GM12878 (cell line): ENCODE results near the gene C20orf202. TPM values are rescaled to one million over a fixed set of nuclear protein-coding genes. Genes with fewer than 3 reads are reported as not detected.

Experiments
- ATAC-seq: fragments of 200-7000 bp; cut with Tn5 transposase; 3 replicates; pipeline ENCODE4 v1.9.1; 2020; ENCODE audit warnings: mild to moderate bottlenecking, moderate library complexity
- Bru-seq: library from RNA; stranded (reverse); fragments of 400-500 nt; gene quantifications from one replicate; lab custom pipeline; 2021; lab: Mats Ljungman, UMichigan
- BruChase-seq, 2 experiments: library from RNA; stranded (reverse); fragments of 400-500 nt; gene quantifications; one replicate each; lab custom pipeline; 2021; lab: Mats Ljungman, UMichigan
- BruUV-seq: library from RNA; stranded (reverse); fragments of 400-500 nt; replicated peaks from 2 replicates; lab custom pipeline; 2021; lab: Mats Ljungman, UMichigan
- CTCF ChIA-PET: fragments of 300-600 bp; sonication (Branson Sonifier 250); formaldehyde crosslinking; extraction: SDS; loops from one replicate; lab custom pipeline; 2021; ENCODE audit warnings: inconsistent platforms; lab: Yijun Ruan, JAX
- POLR2A ChIA-PET: fragments of 350-600 bp; formaldehyde crosslinking; extraction: SDS; loops from one replicate; lab custom pipeline; 2021; ENCODE audit warnings: inconsistent platforms; lab: Charles Lee
- RAD21 ChIA-PET: fragments of 300-600 bp; sonication (Branson Sonifier 250); formaldehyde crosslinking; loops from one replicate; lab custom pipeline; 2023; ENCODE audit warnings: antibody characterized with exemption; ENCODE audit not compliant: unreplicated experiment; lab: Charles Lee
- SMC1A ChIA-PET: fragments of 300-600 bp; sonication (Branson Sonifier 250); formaldehyde crosslinking; loops from one replicate; lab custom pipeline; 2023; ENCODE audit not compliant: unreplicated experiment, uncharacterized antibody; lab: Charles Lee
- DNase-seq: peaks from one replicate; pipeline ENCODE4 v3.0.0-alpha.2; 2011; ENCODE audit warnings: low read depth, low spot score
- FAIRE-seq: peaks from 3 replicates; lab custom pipeline; 2011; peaks lifted over from hg19 to GRCh38; lab: Jason Lieb, UNC
- H2AFZ ChIP-seq: 2 replicates; pipeline ENCODE4 v1.6.0; 2011; ENCODE audit warnings: low read depth, low read length, control low read depth; ENCODE audit not compliant: control insufficient read depth
- H3K27ac ChIP-seq: 2 replicates; pipeline ENCODE4 v1.5.1; 2011; ENCODE audit warnings: control low read depth; ENCODE audit not compliant: control insufficient read depth, insufficient read depth
- H3K27me3 ChIP-seq, 2 experiments: replicated peaks in 1 of 2; 2 replicates each; pipeline versions ENCODE4 v1.6.0 to v1.6.1; 2011; ENCODE audit warnings: low read length in 1 of 2; ENCODE audit not compliant: control insufficient read depth in 2 of 2, insufficient read depth in 2 of 2
- H3K36me3 ChIP-seq, 2 experiments: 2 replicates each; pipeline ENCODE4 v1.5.1; 2011; ENCODE audit warnings: low read length in 1 of 2; ENCODE audit not compliant: control insufficient read depth in 2 of 2, insufficient read depth in 2 of 2
- H3K4me1 ChIP-seq: 2 replicates; pipeline ENCODE4 v1.6.1; 2011; ENCODE audit warnings: mild to moderate bottlenecking, low read length, moderate library complexity, mixed read lengths; ENCODE audit not compliant: control insufficient read depth, insufficient read depth
- H3K4me2 ChIP-seq: 2 replicates; pipeline ENCODE4 v1.6.0; 2011; ENCODE audit warnings: control low read depth; ENCODE audit not compliant: control insufficient read depth, insufficient read depth
- H3K4me3 ChIP-seq: fragments of 200-600 bp; sonication (generic); 2 replicates; pipeline ENCODE4 v1.5.1; 2016
- H3K79me2 ChIP-seq: 2 replicates; pipeline ENCODE4 v1.6.0; 2011; ENCODE audit warnings: low read length; ENCODE audit not compliant: control insufficient read depth, insufficient read depth
- H3K9ac ChIP-seq: 2 replicates; pipeline ENCODE4 v1.8.0; 2011; ENCODE audit warnings: low read length, control low read depth, mixed read lengths; ENCODE audit not compliant: control insufficient read depth, insufficient read depth
- H3K9me3 ChIP-seq: replicated peaks from 3 replicates; pipeline ENCODE4 v1.5.1; 2011; ENCODE audit warnings: mild to moderate bottlenecking, low read length; ENCODE audit not compliant: control insufficient read depth, insufficient read depth
- H4K20me1 ChIP-seq: 2 replicates; pipeline ENCODE4 v1.6.0; 2011; ENCODE audit not compliant: control insufficient read depth, insufficient read depth
- ATF2 ChIP-seq: IDR thresholded peaks from 2 replicates; pipeline ENCODE4 v1.6.1; 2012; ENCODE audit warnings: low read length, inconsistent platforms
- HSF1 ChIP-seq: fragments of 150-350 bp; IDR thresholded peaks from 2 replicates; pipeline ENCODE4 v1.6.1; 2014; ENCODE audit warnings: mild to moderate bottlenecking, low read depth, low read length
- NR2C2 ChIP-seq: IDR thresholded peaks from 2 replicates; pipeline ENCODE4 v1.6.1; 2011; ENCODE audit warnings: borderline replicate concordance, low read depth; ENCODE audit not compliant: control insufficient read depth, insufficient read length
- RELB ChIP-seq: fragments of 450-650 bp; IDR thresholded peaks from 2 replicates; pipeline ENCODE4 v1.6.1; 2017; ENCODE audit warnings: low read depth, mild to moderate bottlenecking, moderate library complexity
- WGBS: methylation state at CpG from one replicate; pipeline ENCODE4 v1.1.6; 2016; ENCODE audit warnings: low lambda C conversion rate; ENCODE audit not compliant: insufficient replicate concordance, insufficient coverage; ENCODE audit errors: missing lambda C conversion rate; 5-methylcytosine and 5-hydroxymethylcytosine counted together
- in situ Hi-C: fragments of 300-500 bp; cut with MboI; formaldehyde crosslinking; loops from 9 replicates; pipeline ENCODE4 v1.14.3; 2018; ENCODE audit warnings: mixed read lengths
- intact Hi-C: fragments of 100-400 bp; cut with micrococcal nuclease; formaldehyde crosslinking; loops from one replicate; pipeline ENCODE4 v1.14.2; 2022; ENCODE audit not compliant: unreplicated experiment
- long read RNA-seq, 2 experiments: library from polyadenylated mRNA; unstranded; transcript quantifications; one replicate each; pipeline ENCODE4 v2.0.0, GENCODE V29; 2019 to 2020
- polyA minus RNA-seq, 3 experiments: library from RNA; depleted of rRNA, polyadenylated mRNA; stranded (reverse); fragments of >200 nt; gene quantifications; 2 replicates each; pipeline ENCODE4 v1.2.3, GENCODE V29; 2011
- polyA plus RNA-seq, 11 experiments: library from polyadenylated mRNA; depleted of rRNA in 4 of 11; unstranded in 6 of 11; stranded (reverse) in 5 of 11; fragments of >200 nt; fragmentation: Nextera tagmentation in 4 of 11; fragmentation: Illumina TruSeq in 1 of 11; extraction: Ambion mirVana in 4 of 11; extraction: Trizol in 1 of 11; gene quantifications; 1 replicate in 1 of 11; 2 replicates in 10 of 11; pipeline versions ENCODE4 v1.2.1 to v1.2.3, GENCODE V29; 2011 to 2016; ENCODE audit warnings: inconsistent platforms in 2 of 11, missing spikeins in 2 of 11, low read depth in 1 of 11
- total RNA-seq, 4 experiments: library from RNA; depleted of rRNA in 3 of 4; stranded (reverse); fragments of >200 nt in 3 of 4; fragmentation: Illumina TruSeq in 1 of 4; extraction: Trizol in 1 of 4; gene quantifications; 2 replicates each; pipeline versions ENCODE4 v1.2.1 to v1.2.3, GENCODE V29; 2013 to 2021
- TF ChIP-seq, protein P1 (sequence below): fragments of 450-650 bp; formaldehyde crosslinking; IDR thresholded peaks from 2 replicates; pipeline ENCODE4 v1.5.0; 2022; ENCODE audit warnings: mild to moderate bottlenecking, missing genetic modification characterization
- TF ChIP-seq, protein P2 (sequence below): fragments of 450-650 bp; IDR thresholded peaks from 2 replicates; pipeline ENCODE4 v1.6.1; 2018; ENCODE audit warnings: mild to moderate bottlenecking, low read depth, moderate library complexity; ENCODE audit not compliant: partially characterized antibody

The C20orf202 gene
- total RNA-seq (2013; cell fraction: nucleolus; rRNA removed): 0.48 TPM in 1 of 2 replicates, not detected in the other
- total RNA-seq (2014; rRNA removed) (not detected in 2 replicates), total RNA-seq (2014; rRNA removed; fragmentation: Illumina TruSeq; extraction: Trizol) (not detected in 2 replicates), total RNA-seq (2021) (not detected in 2 replicates), polyA plus RNA-seq (2011; rRNA removed) (0.04 and 0.10 TPM in 2 replicates), polyA plus RNA-seq (2014; fragmentation: Illumina TruSeq; extraction: Trizol) (0.04 TPM in 1 of 2 replicates, not detected in the other), polyA plus RNA-seq (2014; fragmentation: Nextera tagmentation; extraction: Ambion mirVana) (not detected), polyA plus RNA-seq (2014; rRNA removed) (0.08 TPM in 1 of 2 replicates, not detected in the other), polyA plus RNA-seq (2016; fragmentation: Nextera tagmentation; extraction: Ambion mirVana) (not detected), polyA minus RNA-seq (2011; rRNA and poly(A)+ RNA removed) (not detected in 2 replicates), Bru-seq, nascent RNA (percentile 30 among the genes with signal in this experiment), BruChase-seq, experiment 1, labeled RNA remaining after a 6-hour chase (percentile 43 among the genes with signal in this experiment), BruChase-seq, experiment 2, labeled RNA remaining after a 2-hour chase (percentile 34 among the genes with signal in this experiment)
- polyA plus RNA-seq (2011; ENCODE audit: low read depth): not detected
- 0.03 and 0.06 TPM in 2 replicates for polyA plus RNA-seq (2011; cell fraction: cytosol; rRNA removed)
- 0.07 TPM in 1 of 2 replicates, not detected in the other for polyA plus RNA-seq (2011; cell fraction: nucleus; rRNA removed)
- not detected in 2 replicates for polyA plus RNA-seq (2012)
- polyA minus RNA-seq (2011; cell fraction: cytosol; rRNA and poly(A)+ RNA removed): not detected in 2 replicates
- not detected in 2 replicates for polyA minus RNA-seq (2011; cell fraction: nucleus; rRNA and poly(A)+ RNA removed)
- long read RNA-seq, experiment 1: 0 reads
- long read RNA-seq, experiment 2: 0 reads

- in situ Hi-C loops: no loop called here
- intact Hi-C loops: no loop called here
- TF ChIP-seq HSF1: no peak
- TF ChIP-seq NR2C2: no peak
- TF ChIP-seq, protein P1, sequence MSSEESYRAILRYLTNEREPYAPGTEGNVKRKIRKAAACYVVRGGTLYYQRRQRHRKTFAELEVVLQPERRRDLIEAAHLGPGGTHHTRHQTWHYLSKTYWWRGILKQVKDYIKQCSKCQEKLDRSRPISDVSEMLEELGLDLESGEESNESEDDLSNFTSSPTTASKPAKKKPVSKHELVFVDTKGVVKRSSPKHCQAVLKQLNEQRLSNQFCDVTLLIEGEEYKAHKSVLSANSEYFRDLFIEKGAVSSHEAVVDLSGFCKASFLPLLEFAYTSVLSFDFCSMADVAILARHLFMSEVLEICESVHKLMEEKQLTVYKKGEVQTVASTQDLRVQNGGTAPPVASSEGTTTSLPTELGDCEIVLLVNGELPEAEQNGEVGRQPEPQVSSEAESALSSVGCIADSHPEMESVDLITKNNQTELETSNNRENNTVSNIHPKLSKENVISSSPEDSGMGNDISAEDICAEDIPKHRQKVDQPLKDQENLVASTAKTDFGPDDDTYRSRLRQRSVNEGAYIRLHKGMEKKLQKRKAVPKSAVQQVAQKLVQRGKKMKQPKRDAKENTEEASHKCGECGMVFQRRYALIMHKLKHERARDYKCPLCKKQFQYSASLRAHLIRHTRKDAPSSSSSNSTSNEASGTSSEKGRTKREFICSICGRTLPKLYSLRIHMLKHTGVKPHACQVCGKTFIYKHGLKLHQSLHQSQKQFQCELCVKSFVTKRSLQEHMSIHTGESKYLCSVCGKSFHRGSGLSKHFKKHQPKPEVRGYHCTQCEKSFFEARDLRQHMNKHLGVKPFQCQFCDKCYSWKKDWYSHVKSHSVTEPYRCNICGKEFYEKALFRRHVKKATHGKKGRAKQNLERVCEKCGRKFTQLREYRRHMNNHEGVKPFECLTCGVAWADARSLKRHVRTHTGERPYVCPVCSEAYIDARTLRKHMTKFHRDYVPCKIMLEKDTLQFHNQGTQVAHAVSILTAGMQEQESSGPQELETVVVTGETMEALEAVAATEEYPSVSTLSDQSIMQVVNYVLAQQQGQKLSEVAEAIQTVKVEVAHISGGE (CRISPR knock-in tag): no peak
- TF ChIP-seq, protein P2, sequence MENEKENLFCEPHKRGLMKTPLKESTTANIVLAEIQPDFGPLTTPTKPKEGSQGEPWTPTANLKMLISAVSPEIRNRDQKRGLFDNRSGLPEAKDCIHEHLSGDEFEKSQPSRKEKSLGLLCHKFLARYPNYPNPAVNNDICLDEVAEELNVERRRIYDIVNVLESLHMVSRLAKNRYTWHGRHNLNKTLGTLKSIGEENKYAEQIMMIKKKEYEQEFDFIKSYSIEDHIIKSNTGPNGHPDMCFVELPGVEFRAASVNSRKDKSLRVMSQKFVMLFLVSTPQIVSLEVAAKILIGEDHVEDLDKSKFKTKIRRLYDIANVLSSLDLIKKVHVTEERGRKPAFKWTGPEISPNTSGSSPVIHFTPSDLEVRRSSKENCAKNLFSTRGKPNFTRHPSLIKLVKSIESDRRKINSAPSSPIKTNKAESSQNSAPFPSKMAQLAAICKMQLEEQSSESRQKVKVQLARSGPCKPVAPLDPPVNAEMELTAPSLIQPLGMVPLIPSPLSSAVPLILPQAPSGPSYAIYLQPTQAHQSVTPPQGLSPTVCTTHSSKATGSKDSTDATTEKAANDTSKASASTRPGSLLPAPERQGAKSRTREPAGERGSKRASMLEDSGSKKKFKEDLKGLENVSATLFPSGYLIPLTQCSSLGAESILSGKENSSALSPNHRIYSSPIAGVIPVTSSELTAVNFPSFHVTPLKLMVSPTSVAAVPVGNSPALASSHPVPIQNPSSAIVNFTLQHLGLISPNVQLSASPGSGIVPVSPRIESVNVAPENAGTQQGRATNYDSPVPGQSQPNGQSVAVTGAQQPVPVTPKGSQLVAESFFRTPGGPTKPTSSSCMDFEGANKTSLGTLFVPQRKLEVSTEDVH: no peak
- TF ChIP-seq ATF2: no peak
- no peak for TF ChIP-seq RELB
Observed at GRCh38 chr20:1202762-1203504, at the start of gene C20orf202. Gene C20orf202, plus strand, starts transcription at chr20:1203454. Its CDS starts 132 bp downstream, at chr20:1203586.

More at GRCh38 chr20:1202762-1203504, at the start of gene C20orf202:
- H3K4me3 ChIP-seq: no peak within 1 kb of the TSS
- ChIA-PET SMC1A (no interaction called here), POLR2A (interaction anchor here (0.6 kb wide), 1 partner anchor 107 kb away, joined by 3 read pairs; no protein-coding TSS in a partner anchor), RAD21 (no interaction called here), CTCF (no interaction called here)
- no peaks in the 10 kb centered on the region for H3K4me1 ChIP-seq
- H3K79me2 ChIP-seq: no peaks in the 10 kb centered on the region
- H3K9ac ChIP-seq: no peak within 1 kb of the TSS
- BruUV-seq: no TSS peak
- H3K4me2 ChIP-seq: no peak within 1 kb of the TSS
- H3K36me3 ChIP-seq: no peaks in the 10 kb centered on the region
- no peak for ATAC-seq
- no peak within 1 kb of the TSS for H3K27ac ChIP-seq
- no peak within 1 kb of the TSS for H2AFZ ChIP-seq
- 45% methylated on average over 5 of the region's 5 CpGs for WGBS
- no peaks in the 10 kb centered on the region for H3K9me3 ChIP-seq
- no peak for DNase-seq
- no peaks in the 10 kb centered on the region for H4K20me1 ChIP-seq
- FAIRE-seq: no peak
- H3K27me3 ChIP-seq: no peaks in the 10 kb centered on the region; a peak in 1 of 4 replicates
